Sigmoid colon (tissue), 4 donors: ENCODE measurements around the gene IMMT.

Experiments
- EP300 ChIP-seq, 4 donors: sonication (generic); formaldehyde crosslinking; IDR thresholded peaks; one replicate each; pipeline ENCODE4 v1.6.1; 2017; ENCODE audit warnings: antibody characterized with exemption in 4 of 4
- POLR2AphosphoS5 ChIP-seq, 4 donors: sonication (generic); formaldehyde crosslinking; IDR thresholded peaks; one replicate each; pipeline ENCODE4 v1.6.1; 2017; ENCODE audit warnings: antibody characterized with exemption in 4 of 4
- TF ChIP-seq, protein P1 (sequence below), 4 experiments: fragments of 450-650 bp in 3 of 4; fragments of 200-600 bp in 1 of 4; IDR thresholded peaks; one replicate each; pipeline ENCODE4 v1.5.1; 2016 to 2019; ENCODE audit warnings: antibody characterized with exemption in 4 of 4, mild to moderate bottlenecking in 3 of 4, moderate library complexity in 2 of 4

- TF ChIP-seq, protein P1, sequence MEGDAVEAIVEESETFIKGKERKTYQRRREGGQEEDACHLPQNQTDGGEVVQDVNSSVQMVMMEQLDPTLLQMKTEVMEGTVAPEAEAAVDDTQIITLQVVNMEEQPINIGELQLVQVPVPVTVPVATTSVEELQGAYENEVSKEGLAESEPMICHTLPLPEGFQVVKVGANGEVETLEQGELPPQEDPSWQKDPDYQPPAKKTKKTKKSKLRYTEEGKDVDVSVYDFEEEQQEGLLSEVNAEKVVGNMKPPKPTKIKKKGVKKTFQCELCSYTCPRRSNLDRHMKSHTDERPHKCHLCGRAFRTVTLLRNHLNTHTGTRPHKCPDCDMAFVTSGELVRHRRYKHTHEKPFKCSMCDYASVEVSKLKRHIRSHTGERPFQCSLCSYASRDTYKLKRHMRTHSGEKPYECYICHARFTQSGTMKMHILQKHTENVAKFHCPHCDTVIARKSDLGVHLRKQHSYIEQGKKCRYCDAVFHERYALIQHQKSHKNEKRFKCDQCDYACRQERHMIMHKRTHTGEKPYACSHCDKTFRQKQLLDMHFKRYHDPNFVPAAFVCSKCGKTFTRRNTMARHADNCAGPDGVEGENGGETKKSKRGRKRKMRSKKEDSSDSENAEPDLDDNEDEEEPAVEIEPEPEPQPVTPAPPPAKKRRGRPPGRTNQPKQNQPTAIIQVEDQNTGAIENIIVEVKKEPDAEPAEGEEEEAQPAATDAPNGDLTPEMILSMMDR (IDR thresholded peaks at IDR 0.05) = no peak
- TF ChIP-seq EP300 (IDR thresholded peaks at IDR 0.05) (no peak), POLR2AphosphoS5 (IDR thresholded peaks at IDR 0.05) (no peak)
These were observed 59.1 kb downstream of the IMMT start for GRCh38 chr2:86136141-86136540.
